Astrocyte of the spinal cord (primary cell): ENCODE data around the gene ADAMTS2.

Experiments
- DNase-seq: peaks from one replicate; pipeline ENCODE4 v3.0.0; 2011; ENCODE audit warnings: low read depth, low spot score
- H3K4me3 ChIP-seq: 2 replicates; pipeline ENCODE4 v1.5.1; 2011; ENCODE audit warnings: low read depth, mild to moderate bottlenecking, low read length, moderate library complexity
- in situ Hi-C: cut with HindIII; loops from 2 replicates; pipeline ENCODE4 v1.10.0; 2017; ENCODE audit warnings: low sequenced_read_pairs
- TF ChIP-seq, protein P1 (sequence below): IDR thresholded peaks from 2 replicates; pipeline ENCODE4 v1.5.1; 2012; ENCODE audit warnings: low read depth, mild to moderate bottlenecking, low read length, inconsistent platforms

ADAMTS2 gene

GRCh38 chr5:179161901-179162300 is 183.4 kb downstream of the ADAMTS2 start:
- no peak for DNase-seq
- no peak overlapping the region for H3K4me3 ChIP-seq
- in situ Hi-C loops, result no loop called here
- TF ChIP-seq, protein P1, sequence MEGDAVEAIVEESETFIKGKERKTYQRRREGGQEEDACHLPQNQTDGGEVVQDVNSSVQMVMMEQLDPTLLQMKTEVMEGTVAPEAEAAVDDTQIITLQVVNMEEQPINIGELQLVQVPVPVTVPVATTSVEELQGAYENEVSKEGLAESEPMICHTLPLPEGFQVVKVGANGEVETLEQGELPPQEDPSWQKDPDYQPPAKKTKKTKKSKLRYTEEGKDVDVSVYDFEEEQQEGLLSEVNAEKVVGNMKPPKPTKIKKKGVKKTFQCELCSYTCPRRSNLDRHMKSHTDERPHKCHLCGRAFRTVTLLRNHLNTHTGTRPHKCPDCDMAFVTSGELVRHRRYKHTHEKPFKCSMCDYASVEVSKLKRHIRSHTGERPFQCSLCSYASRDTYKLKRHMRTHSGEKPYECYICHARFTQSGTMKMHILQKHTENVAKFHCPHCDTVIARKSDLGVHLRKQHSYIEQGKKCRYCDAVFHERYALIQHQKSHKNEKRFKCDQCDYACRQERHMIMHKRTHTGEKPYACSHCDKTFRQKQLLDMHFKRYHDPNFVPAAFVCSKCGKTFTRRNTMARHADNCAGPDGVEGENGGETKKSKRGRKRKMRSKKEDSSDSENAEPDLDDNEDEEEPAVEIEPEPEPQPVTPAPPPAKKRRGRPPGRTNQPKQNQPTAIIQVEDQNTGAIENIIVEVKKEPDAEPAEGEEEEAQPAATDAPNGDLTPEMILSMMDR, result no peak

DNA sequence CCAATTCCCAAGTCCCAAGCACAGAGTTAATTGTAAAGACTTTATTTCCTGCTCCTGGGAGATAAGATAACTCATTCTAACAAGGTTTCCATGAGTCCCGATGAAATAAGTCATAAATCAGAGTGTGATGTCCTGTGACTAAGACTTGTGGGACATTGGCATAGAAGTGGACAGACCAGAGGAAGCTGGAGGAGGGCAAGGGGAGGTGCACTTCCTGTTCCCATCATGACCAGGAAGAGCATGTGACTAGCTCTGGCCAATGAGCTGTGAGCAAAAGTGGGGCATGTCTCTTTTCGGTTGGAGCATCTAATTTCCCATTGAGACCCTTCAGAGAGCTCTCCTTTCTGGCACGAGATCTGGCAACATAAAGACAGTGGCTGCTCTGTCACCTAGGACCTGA is 184.7 kb downstream of the ADAMTS2 start:
- DNase-seq, result no peak
- H3K4me3 ChIP-seq, result no peak overlapping the region
- TF ChIP-seq, protein P1, result no peak
- in situ Hi-C loops, result no loop called here

DNA sequence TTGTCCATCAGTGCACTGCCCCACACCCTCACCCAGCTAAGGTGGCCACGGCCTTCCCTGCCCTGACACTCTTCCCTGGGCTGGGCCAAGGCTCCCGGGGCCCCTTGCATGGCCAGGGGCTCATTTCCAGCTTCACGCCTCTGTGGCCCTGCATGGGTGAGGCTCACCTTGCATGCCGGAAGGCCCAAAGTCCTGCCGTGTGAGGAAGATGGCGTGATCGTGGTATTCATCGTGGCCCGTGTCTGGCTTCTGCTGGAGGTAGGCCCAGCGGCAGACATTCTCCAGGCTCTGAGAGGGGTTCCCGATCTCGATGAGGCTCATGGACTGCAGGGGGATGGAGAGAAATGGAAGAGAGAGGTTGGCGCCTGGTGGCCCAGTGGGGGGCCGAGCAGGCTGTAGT is 186.7 kb downstream of the ADAMTS2 start:
- no peak for DNase-seq
- H3K4me3 ChIP-seq, result no peak overlapping the region
- TF ChIP-seq, protein P1, result no peak
- in situ Hi-C loops, result no loop called here

GRCh38 chr5:179154991-179155955 is 190.0 kb downstream of the ADAMTS2 start:
- no peak for DNase-seq
- TF ChIP-seq, protein P1, result no peak
- in situ Hi-C loops, result no loop called here
- no peak overlapping the region for H3K4me3 ChIP-seq

DNA sequence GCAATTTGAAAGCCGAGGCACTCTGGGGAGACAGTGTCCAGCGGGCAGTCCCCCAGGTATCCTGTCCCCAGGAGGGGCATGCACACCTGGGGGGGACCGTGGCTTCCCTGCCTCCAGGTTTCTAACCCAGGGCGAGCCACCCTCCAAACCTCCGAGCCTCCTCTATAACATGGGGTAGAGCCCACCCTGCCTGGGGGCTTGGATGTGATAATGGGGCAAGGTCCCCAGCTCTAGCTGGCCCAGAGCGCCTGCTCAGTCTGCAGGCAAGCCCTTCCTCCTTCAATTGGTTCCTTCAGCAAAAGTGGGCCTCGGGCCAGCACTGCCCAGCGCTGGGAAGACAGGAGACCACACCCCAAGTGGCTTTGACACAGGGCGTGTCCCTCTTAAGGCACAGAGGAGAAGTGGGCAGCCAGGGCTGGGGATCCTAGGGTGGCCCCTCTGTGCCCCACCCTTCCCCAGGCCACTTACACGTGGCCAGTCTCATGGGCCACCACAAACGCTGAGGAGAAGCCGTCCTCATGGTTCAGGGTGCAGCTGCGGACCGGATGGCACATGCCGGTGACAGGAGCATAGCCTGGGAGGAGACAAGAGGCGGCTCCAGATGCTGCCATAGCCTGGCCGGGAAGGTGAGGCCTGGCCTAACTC is 190.8 kb downstream of the ADAMTS2 start:
- H3K4me3 ChIP-seq, result no peak overlapping the region
- in situ Hi-C loops, result no loop called here
- no peak for DNase-seq
- TF ChIP-seq, protein P1, result no peak

- TF ChIP-seq, protein P1, result no peak
- DNase-seq, result no peak
- in situ Hi-C loops, result no loop called here
- no peak overlapping the region for H3K4me3 ChIP-seq
Observed at GRCh38 chr5:179153921-179154345, 191.3 kb downstream of the ADAMTS2 start.
